K562 (cell line): ENCODE measurements around the gene SLC25A20. TPM values are rescaled to one million over a fixed set of nuclear protein-coding genes. Genes with fewer than 3 reads are reported as not detected.

ENCODE experiments used
- BHLHE40 ChIP-seq: IDR thresholded peaks from 2 replicates; pipeline ENCODE4 v1.6.1; 2011; ENCODE audit warnings: low read length, improper control_type of control experiment
- CHD1 ChIP-seq: fragments of 200-600 bp; sonication (generic); IDR thresholded peaks from one replicate; pipeline ENCODE4 v1.6.1; 2012; ENCODE audit warnings: mild to moderate bottlenecking, moderate library complexity, low read length, inconsistent platforms
- ESRRA ChIP-seq: fragments of 450-650 bp; IDR thresholded peaks from 2 replicates; pipeline ENCODE4 v1.6.1; 2014; ENCODE audit warnings: low read depth, mild to moderate bottlenecking, moderate library complexity, borderline replicate concordance
- HDAC1 ChIP-seq, 2 experiments: fragments of 450-650 bp; IDR thresholded peaks; 2 replicates each; pipeline ENCODE4 v1.6.1; 2016 to 2017; ENCODE audit warnings: inconsistent platforms in 1 of 2, mild to moderate bottlenecking in 1 of 2, moderate library complexity in 1 of 2
- HDAC2 ChIP-seq: fragments of 450-650 bp; IDR thresholded peaks from 2 replicates; pipeline ENCODE4 v1.6.1; 2016; ENCODE audit warnings: mild to moderate bottlenecking
- HNRNPLL ChIP-seq: fragments of 200-400 bp; formaldehyde crosslinking; IDR thresholded peaks from 2 replicates; pipeline ENCODE4 v1.6.1; 2017; ENCODE audit warnings: low read length, low read depth, mild to moderate bottlenecking; ENCODE audit not compliant: poor library complexity, severe bottlenecking
- SMARCA4 ChIP-seq: fragments of 450-650 bp; IDR thresholded peaks from 2 replicates; pipeline ENCODE4 v1.6.1; 2016
- SMARCE1 ChIP-seq: fragments of 450-650 bp; IDR thresholded peaks from 2 replicates; pipeline ENCODE4 v1.7.1; 2016; ENCODE audit warnings: mild to moderate bottlenecking
- ZNF239 ChIP-seq: fragments of 250-450 bp; sonication (Bioruptor Pico); IDR thresholded peaks from 2 replicates; pipeline ENCODE4 v1.4.0; 2020; ENCODE audit warnings: mild to moderate bottlenecking
- ZNF507 ChIP-seq: conservative IDR thresholded peaks from 2 replicates; pipeline ENCODE4 v1.6.1; 2017; ENCODE audit warnings: missing genetic modification characterization, missing compliant biosample characterization
- ZNF764 ChIP-seq: fragments of 250-450 bp; sonication (Bioruptor Pico); IDR thresholded peaks from 2 replicates; pipeline ENCODE4 v1.4.0; 2020; ENCODE audit warnings: low read depth, mild to moderate bottlenecking, moderate library complexity
- ZZZ3 ChIP-seq: fragments of 450-650 bp; IDR thresholded peaks from 2 replicates; pipeline ENCODE4 v1.6.1; 2016; ENCODE audit warnings: antibody characterized with exemption, mild to moderate bottlenecking, moderate library complexity
- polyA plus RNA-seq, 8 experiments: library from polyadenylated mRNA; depleted of rRNA in 4 of 8; stranded (reverse) in 5 of 8; unstranded in 3 of 8; fragments of >200 nt; fragmentation: Nextera tagmentation in 2 of 8; fragmentation: Illumina TruSeq in 1 of 8; extraction: Ambion mirVana in 2 of 8; extraction: Trizol in 1 of 8; gene quantifications; 2 replicates each; pipeline versions ENCODE4 v1.2.1 to v1.2.3, GENCODE V29; 2011 to 2014; ENCODE audit warnings: inconsistent platforms in 1 of 8, missing spikeins in 1 of 8
- total RNA-seq, 7 experiments: library from RNA; depleted of rRNA in 6 of 7; stranded (reverse); fragments of >200 nt in 6 of 7; fragmentation: Illumina TruSeq in 2 of 7; extraction: Trizol in 2 of 7; gene quantifications; 2 replicates each; pipeline versions ENCODE4 v1.2.1 to v1.2.3, GENCODE V29; 2011 to 2021; ENCODE audit warnings: low replicate concordance in 1 of 7
- TF ChIP-seq, protein P1 (sequence below): sonication (generic); formaldehyde crosslinking; IDR thresholded peaks from 2 replicates; pipeline ENCODE4 v1.8.0; 2022; ENCODE audit warnings: missing genetic modification reagents, mild to moderate bottlenecking, moderate library complexity, borderline replicate concordance
- TF ChIP-seq, protein P2 (sequence below): fragments of 250-450 bp; sonication (Bioruptor Pico); IDR thresholded peaks from 2 replicates; pipeline ENCODE4 v1.4.0; 2020; ENCODE audit warnings: borderline replicate concordance
- TF ChIP-seq, protein P3 (sequence below), 3 experiments: fragments of 200-800 bp in 1 of 3; fragments of 250-450 bp in 1 of 3; fragments of 450-650 bp in 1 of 3; sonication (Bioruptor Pico) in 1 of 3; sonication (Bioruptor generic) in 1 of 3; formaldehyde crosslinking in 1 of 3; IDR thresholded peaks; 2 replicates each; pipeline versions ENCODE4 v1.6.1 to v1.8.0; 2016 to 2022; ENCODE audit warnings: mild to moderate bottlenecking in 2 of 3, missing genetic modification characterization in 2 of 3, missing compliant biosample characterization in 1 of 3, moderate library complexity in 1 of 3
- TF ChIP-seq, protein P4 (sequence below): sonication (generic); formaldehyde crosslinking; IDR thresholded peaks from 2 replicates; pipeline ENCODE4 v1.9.0; 2022; ENCODE audit warnings: mild to moderate bottlenecking, missing genetic modification reagents
- TF ChIP-seq, protein P5 (sequence below): sonication (generic); formaldehyde crosslinking; IDR thresholded peaks from 2 replicates; pipeline ENCODE4 v1.8.1; 2023; ENCODE audit warnings: mild to moderate bottlenecking, missing genetic modification reagents
- TF ChIP-seq, protein P6 (sequence below): sonication (generic); formaldehyde crosslinking; IDR thresholded peaks from 2 replicates; pipeline ENCODE4 v1.8.1; 2023; ENCODE audit warnings: mild to moderate bottlenecking, missing genetic modification reagents

The SLC25A20 gene
- total and polyA plus RNA-seq, 9 of the 15 experiments (the other 6 are each of a cell fraction or from before 2014, with no cell fraction given), result 14.3 to 48.1 (median 21.6) TPM

DNA sequence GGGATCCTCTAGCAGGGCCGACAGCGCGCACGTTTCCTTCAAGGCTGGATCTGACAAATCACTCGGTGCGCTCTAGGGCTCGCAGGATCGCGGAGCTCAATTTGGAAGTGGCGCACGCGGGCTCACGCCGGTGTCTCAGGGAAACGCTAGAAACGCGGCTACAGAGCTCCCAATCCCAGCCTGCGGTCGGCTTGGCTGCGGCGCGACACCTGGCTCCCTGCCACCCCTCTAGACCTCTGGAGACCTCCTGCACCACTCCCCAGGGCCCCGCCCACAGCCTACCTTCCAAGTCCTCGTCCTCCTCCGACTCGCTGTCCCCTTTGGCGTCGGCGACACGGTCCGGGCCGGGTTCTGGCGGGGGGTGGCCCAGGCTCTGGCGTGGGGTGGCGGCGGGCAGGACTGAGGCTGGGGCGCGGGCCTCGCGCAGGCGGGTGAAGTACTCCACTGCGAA is 51.6 kb downstream of the SLC25A20 start (continued):
- TF ChIP-seq HDAC2 (peak; percentile 43; the same call in 1 of the 2 replicates), BHLHE40 (peak; percentile 45; the same call in 1 of the 2 replicates), HDAC1 (IDR thresholded peaks at IDR 0.05) (0 out of 4 replicates have a peak, but pooled peaks of 1 of the 2 experiments have one; percentile 43), ESRRA (peak; percentile 25; the same call in 1 of the 2 replicates), ZNF764 (CRISPR knock-in tag) (no peak), ZNF239 (CRISPR knock-in tag) (no peak), CHD1 (no peak), ZNF507 (tag) (no peak), HNRNPLL (peak; percentile 93), SMARCA4 (no peak), ZZZ3 (no peak), SMARCE1 (0 out of 2 replicates have a peak, but pooled peaks have one; percentile 28)
- TF ChIP-seq, protein P1, sequence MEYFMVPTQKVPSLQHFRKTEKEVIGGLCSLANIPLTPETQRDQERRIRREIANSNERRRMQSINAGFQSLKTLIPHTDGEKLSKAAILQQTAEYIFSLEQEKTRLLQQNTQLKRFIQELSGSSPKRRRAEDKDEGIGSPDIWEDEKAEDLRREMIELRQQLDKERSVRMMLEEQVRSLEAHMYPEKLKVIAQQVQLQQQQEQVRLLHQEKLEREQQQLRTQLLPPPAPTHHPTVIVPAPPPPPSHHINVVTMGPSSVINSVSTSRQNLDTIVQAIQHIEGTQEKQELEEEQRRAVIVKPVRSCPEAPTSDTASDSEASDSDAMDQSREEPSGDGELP (CRISPR knock-in tag), result peak; percentile 36; the same call in 1 of the 2 replicates
- TF ChIP-seq, protein P2, sequence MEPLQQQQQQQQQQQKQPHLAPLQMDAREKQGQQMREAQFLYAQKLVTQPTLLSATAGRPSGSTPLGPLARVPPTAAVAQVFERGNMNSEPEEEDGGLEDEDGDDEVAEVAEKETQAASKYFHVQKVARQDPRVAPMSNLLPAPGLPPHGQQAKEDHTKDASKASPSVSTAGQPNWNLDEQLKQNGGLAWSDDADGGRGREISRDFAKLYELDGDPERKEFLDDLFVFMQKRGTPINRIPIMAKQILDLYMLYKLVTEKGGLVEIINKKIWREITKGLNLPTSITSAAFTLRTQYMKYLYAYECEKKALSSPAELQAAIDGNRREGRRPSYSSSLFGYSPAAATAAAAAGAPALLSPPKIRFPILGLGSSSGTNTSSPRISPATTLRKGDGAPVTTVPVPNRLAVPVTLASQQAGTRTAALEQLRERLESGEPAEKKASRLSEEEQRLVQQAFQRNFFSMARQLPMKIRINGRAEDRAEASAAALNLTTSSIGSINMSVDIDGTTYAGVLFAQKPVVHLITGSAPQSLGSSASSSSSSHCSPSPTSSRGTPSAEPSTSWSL (CRISPR knock-in tag), result no peak
- TF ChIP-seq, protein P3, sequence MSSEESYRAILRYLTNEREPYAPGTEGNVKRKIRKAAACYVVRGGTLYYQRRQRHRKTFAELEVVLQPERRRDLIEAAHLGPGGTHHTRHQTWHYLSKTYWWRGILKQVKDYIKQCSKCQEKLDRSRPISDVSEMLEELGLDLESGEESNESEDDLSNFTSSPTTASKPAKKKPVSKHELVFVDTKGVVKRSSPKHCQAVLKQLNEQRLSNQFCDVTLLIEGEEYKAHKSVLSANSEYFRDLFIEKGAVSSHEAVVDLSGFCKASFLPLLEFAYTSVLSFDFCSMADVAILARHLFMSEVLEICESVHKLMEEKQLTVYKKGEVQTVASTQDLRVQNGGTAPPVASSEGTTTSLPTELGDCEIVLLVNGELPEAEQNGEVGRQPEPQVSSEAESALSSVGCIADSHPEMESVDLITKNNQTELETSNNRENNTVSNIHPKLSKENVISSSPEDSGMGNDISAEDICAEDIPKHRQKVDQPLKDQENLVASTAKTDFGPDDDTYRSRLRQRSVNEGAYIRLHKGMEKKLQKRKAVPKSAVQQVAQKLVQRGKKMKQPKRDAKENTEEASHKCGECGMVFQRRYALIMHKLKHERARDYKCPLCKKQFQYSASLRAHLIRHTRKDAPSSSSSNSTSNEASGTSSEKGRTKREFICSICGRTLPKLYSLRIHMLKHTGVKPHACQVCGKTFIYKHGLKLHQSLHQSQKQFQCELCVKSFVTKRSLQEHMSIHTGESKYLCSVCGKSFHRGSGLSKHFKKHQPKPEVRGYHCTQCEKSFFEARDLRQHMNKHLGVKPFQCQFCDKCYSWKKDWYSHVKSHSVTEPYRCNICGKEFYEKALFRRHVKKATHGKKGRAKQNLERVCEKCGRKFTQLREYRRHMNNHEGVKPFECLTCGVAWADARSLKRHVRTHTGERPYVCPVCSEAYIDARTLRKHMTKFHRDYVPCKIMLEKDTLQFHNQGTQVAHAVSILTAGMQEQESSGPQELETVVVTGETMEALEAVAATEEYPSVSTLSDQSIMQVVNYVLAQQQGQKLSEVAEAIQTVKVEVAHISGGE (CRISPR knock-in tag; IDR thresholded peaks at IDR 0.05), result 0 out of 6 replicates have a peak, but pooled peaks of 1 of the 3 experiments have one; percentile 19
- TF ChIP-seq, protein P4, sequence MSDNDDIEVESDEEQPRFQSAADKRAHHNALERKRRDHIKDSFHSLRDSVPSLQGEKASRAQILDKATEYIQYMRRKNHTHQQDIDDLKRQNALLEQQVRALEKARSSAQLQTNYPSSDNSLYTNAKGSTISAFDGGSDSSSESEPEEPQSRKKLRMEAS, result peak; percentile 62
- TF ChIP-seq, protein P5, sequence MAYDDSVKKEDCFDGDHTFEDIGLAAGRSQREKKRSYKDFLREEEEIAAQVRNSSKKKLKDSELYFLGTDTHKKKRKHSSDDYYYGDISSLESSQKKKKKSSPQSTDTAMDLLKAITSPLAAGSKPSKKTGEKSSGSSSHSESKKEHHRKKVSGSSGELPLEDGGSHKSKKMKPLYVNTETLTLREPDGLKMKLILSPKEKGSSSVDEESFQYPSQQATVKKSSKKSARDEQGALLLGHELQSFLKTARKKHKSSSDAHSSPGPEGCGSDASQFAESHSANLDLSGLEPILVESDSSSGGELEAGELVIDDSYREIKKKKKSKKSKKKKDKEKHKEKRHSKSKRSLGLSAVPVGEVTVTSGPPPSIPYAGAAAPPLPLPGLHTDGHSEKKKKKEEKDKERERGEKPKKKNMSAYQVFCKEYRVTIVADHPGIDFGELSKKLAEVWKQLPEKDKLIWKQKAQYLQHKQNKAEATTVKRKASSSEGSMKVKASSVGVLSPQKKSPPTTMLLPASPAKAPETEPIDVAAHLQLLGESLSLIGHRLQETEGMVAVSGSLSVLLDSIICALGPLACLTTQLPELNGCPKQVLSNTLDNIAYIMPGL (CRISPR knock-in tag), result no peak
- TF ChIP-seq, protein P6, sequence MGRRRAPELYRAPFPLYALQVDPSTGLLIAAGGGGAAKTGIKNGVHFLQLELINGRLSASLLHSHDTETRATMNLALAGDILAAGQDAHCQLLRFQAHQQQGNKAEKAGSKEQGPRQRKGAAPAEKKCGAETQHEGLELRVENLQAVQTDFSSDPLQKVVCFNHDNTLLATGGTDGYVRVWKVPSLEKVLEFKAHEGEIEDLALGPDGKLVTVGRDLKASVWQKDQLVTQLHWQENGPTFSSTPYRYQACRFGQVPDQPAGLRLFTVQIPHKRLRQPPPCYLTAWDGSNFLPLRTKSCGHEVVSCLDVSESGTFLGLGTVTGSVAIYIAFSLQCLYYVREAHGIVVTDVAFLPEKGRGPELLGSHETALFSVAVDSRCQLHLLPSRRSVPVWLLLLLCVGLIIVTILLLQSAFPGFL (CRISPR knock-in tag), result no peak
